T-cell (primary cell): ENCODE results near the gene ADARB2. TPM values are rescaled to one million over a fixed set of nuclear protein-coding genes. Genes with fewer than 3 reads are reported as not detected.
A peak's percentile ranks its signal among the peaks of the same experiment; 100 is the strongest.

Experiments
- ATAC-seq, 4 experiments: fragments of 200-7000 bp in 3 of 4; fragments of 150-1000 bp in 1 of 4; cut with Tn5 transposase; replicated peaks in 1 of 4; 1 replicate in 3 of 4; 2 replicates in 1 of 4; pipeline ENCODE4 v1.10.0; 2021; ENCODE audit warnings: moderate library complexity in 3 of 4, mild to moderate bottlenecking in 2 of 4, moderate number of reproducible peaks in 1 of 4
- CTCF ChIA-PET, 2 donors: fragments of 300-600 bp; sonication (Branson Sonifier 250); formaldehyde crosslinking; loops; one replicate each; lab custom pipeline; 2022; ENCODE audit warnings: antibody characterized with exemption in 2 of 2; lab: Charles Lee
- POLR2A ChIA-PET, 2 donors: fragments of 300-600 bp; sonication (Branson Sonifier 250); formaldehyde crosslinking; loops; one replicate each; lab custom pipeline; 2022; ENCODE audit warnings: antibody characterized with exemption in 2 of 2; lab: Charles Lee
- DNase-seq, 35 experiments: peaks; one replicate each; pipeline versions ENCODE4 v3.0.0 to v3.0.0-alpha.2; 2013 to 2023
- H3K27ac ChIP-seq: one replicate; pipeline ENCODE4 v1.5.1; 2013; ENCODE audit warnings: low read length
- H3K27me3 ChIP-seq, 2 experiments: replicated peaks in 1 of 2; 1 replicate in 1 of 2; 2 replicates in 1 of 2; pipeline versions ENCODE4 v1.6.1 to v1.7.0; 2013; ENCODE audit warnings: low read length in 1 of 2, mixed read lengths in 1 of 2; ENCODE audit not compliant: control insufficient read depth in 2 of 2, insufficient read depth in 2 of 2; ENCODE audit errors: extremely low read depth in 1 of 2
- H3K36me3 ChIP-seq, 2 donors: 1 replicate in 1 of 2; 2 replicates in 1 of 2; pipeline versions ENCODE4 v1.6.1 to v1.7.0; 2013; ENCODE audit warnings: low read length in 1 of 2; ENCODE audit not compliant: control insufficient read depth in 2 of 2, insufficient read depth in 1 of 2; ENCODE audit errors: extremely low read depth in 1 of 2
- H3K4me1 ChIP-seq, 2 experiments: 1 replicate in 1 of 2; 2 replicates in 1 of 2; pipeline versions ENCODE4 v1.6.1 to v1.7.0; 2013; ENCODE audit warnings: low read length in 2 of 2, mixed read lengths in 1 of 2; ENCODE audit not compliant: insufficient read depth in 2 of 2, control insufficient read depth in 1 of 2; ENCODE audit errors: extremely low read depth in 1 of 2
- H3K4me3 ChIP-seq, 2 donors: 1 replicate in 1 of 2; 2 replicates in 1 of 2; pipeline versions ENCODE4 v1.5.1 to v1.7.0; 2013; ENCODE audit warnings: mild to moderate bottlenecking in 2 of 2, low read length in 1 of 2, moderate library complexity in 1 of 2; ENCODE audit not compliant: control insufficient read depth in 1 of 2; ENCODE audit errors: extremely low read depth in 1 of 2
- H3K9me3 ChIP-seq: 2 replicates; pipeline ENCODE4 v1.7.0; 2013
- H3K27ac Mint-ChIP-seq, 2 donors: one replicate each; pipeline ENCODE4 v1.8.0; 2020 to 2021; ENCODE audit warnings: mild to moderate bottlenecking in 2 of 2, mixed read lengths in 2 of 2
- H3K27me3 Mint-ChIP-seq, 2 donors: one replicate each; pipeline ENCODE4 v1.8.0; 2021 to 2022; ENCODE audit warnings: mixed read lengths in 2 of 2
- H3K36me3 Mint-ChIP-seq: one replicate; pipeline ENCODE4 v1.8.0; 2021; ENCODE audit warnings: mixed read lengths
- H3K4me1 Mint-ChIP-seq, 3 donors: one replicate each; pipeline ENCODE4 v1.8.0; 2020 to 2022; ENCODE audit warnings: mixed read lengths in 3 of 3, mild to moderate bottlenecking in 1 of 3
- H3K4me3 Mint-ChIP-seq, 3 donors: one replicate each; pipeline ENCODE4 v1.8.0; 2020 to 2022; ENCODE audit warnings: mild to moderate bottlenecking in 3 of 3, mixed read lengths in 3 of 3, moderate library complexity in 3 of 3
- H3K9me3 Mint-ChIP-seq, 3 donors: one replicate each; pipeline ENCODE4 v1.8.0; 2020 to 2022; ENCODE audit warnings: mixed read lengths in 3 of 3
- WGBS: methylation state at CpG from one replicate; pipeline ENCODE4 v1.1.5; 2013; ENCODE audit warnings: missing lambda C conversion rate; ENCODE audit not compliant: insufficient coverage; 5-methylcytosine and 5-hydroxymethylcytosine counted together
- total RNA-seq, 35 experiments: library from RNA in 6 of 35; stranded (reverse) in 6 of 35; fragments of 120-200 nt in 1 of 35; gene quantifications; one replicate each; pipeline versions ENCODE4 v1.2.1 to v1.2.4 and lab custom pipeline; 2013 to 2026

Gene ADARB2
- total RNA-seq, 5 donors from 2014 or later (not counting 1 experiment from before 2014, with no cell fraction given), result 0.07 to 4.0 (median 0.41) TPM

- 35% methylated on average over 4 of the region's 13 CpGs for WGBS
- Histone ChIP-seq H3K27ac (peak overlapping the region; percentile 41), H3K27me3 (peaks cover 0 to 14% of the 10 kb centered on the region in 2 experiments), H3K4me3 (no peak overlapping the region), H3K9me3 (no peaks in the 10 kb centered on the region), H3K36me3 (no peaks in the 10 kb centered on the region), H3K4me1 (peaks cover 0 to 5% of the 10 kb centered on the region in 2 experiments)
- H3K27ac Mint-ChIP-seq, result no peak overlapping the region
- no peaks in the 10 kb centered on the region for H3K9me3 Mint-ChIP-seq
- POLR2A ChIA-PET, result no interaction called here
- DNase-seq, result no peak
- no peak overlapping the region for H3K4me3 Mint-ChIP-seq
- peaks cover 0 to 5% (median 0%) of the 10 kb centered on the region in 3 donors for H3K4me1 Mint-ChIP-seq
- CTCF ChIA-PET, result no interaction called here
- peaks cover 8 to 14% of the 10 kb centered on the region in 2 donors for H3K27me3 Mint-ChIP-seq
- H3K36me3 Mint-ChIP-seq, result no peaks in the 10 kb centered on the region
- no peak for ATAC-seq
These were observed 57.3 kb downstream of the ADARB2 start for GRCh38 chr10:1679821-1680650.

DNA sequence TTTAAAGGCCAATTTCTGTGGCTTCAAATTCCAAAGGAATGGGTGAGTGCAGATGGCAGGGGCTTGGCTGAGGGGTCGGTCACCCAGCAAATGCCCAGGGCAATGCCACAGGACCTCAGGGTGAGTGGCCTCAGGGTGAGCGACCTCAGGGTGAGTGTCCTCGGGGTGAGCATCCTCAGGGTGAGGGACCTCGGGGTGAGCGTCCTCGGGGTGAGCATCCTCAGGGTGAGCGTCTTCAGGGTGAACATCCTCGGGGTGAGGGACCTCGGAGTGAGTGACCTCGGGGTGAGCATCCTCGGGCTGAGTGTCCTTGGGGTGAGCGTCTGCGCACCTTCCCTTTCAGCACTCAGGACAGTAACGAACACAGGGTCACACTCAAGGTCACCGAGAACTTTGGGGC lies 59.2 kb downstream of the ADARB2 start:
- ATAC-seq, result no peak

DNA sequence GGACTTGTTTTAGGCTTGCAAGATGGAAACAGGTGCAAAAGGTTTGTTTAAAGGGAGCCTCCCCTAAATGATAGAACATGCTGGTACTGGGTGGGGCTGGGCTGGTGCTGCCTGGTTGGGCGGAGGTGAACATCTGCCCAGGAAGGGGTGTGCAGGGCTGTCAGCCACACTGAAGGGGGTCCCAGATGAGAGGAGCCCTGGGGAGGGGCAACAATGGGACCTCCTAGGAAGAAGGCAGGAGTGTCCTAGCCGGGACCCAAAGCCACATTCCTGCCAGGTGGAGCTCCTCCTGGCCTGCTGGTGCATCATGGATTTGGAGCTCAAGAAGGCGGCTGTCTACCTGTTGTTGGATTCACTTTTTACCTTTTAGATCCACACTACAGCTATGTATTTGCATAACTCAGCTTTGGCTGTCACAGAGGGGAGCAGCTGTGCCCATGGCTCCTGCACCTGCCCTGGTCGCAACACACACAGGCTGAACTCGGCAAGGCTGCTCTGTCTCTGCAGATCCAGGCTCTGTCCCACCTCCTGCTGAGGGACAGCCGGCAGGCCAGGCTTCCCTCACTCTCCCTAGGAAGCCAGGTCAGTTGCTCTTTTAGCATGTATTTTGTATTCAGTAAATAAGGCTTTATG lies 59.9 kb downstream of the ADARB2 start:
- WGBS, result 77% methylated on average over 4 of the region's 6 CpGs
- no peak for ATAC-seq
- H3K4me1 ChIP-seq, result peaks cover 0 to 5% of the 10 kb centered on the region in 2 experiments
- DNase-seq, result no peak
- peaks cover 0 to 18% of the 10 kb centered on the region in 2 experiments for H3K27me3 ChIP-seq
- H3K27ac ChIP-seq, result no peak overlapping the region
- Mint-ChIP-seq H3K4me3 (no peak overlapping the region), H3K36me3 (no peaks in the 10 kb centered on the region), H3K27me3 (peaks cover 12 to 18% of the 10 kb centered on the region in 2 donors), H3K4me1 (peaks cover 0 to 5% (median 0%) of the 10 kb centered on the region in 3 donors), H3K9me3 (no peaks in the 10 kb centered on the region), H3K27ac (no peak overlapping the region)
- POLR2A ChIA-PET, result no interaction called here
- H3K4me3 ChIP-seq, result no peak overlapping the region
- CTCF ChIA-PET, result no interaction called here
- no peaks in the 10 kb centered on the region for H3K36me3 ChIP-seq
- no peaks in the 10 kb centered on the region for H3K9me3 ChIP-seq

More for the DNA sequence above, 59.2 kb downstream of the ADARB2 start:
- ChIA-PET CTCF (no interaction called here), POLR2A (no interaction called here)
- Mint-ChIP-seq H3K36me3 (no peaks in the 10 kb centered on the region), H3K9me3 (no peaks in the 10 kb centered on the region), H3K27ac (no peak overlapping the region), H3K4me1 (peaks cover 0 to 5% (median 0%) of the 10 kb centered on the region in 3 donors), H3K27me3 (peaks cover 13 to 22% of the 10 kb centered on the region in 2 donors), H3K4me3 (no peak overlapping the region)
- Histone ChIP-seq H3K4me1 (peaks cover 0 to 5% of the 10 kb centered on the region in 2 experiments), H3K9me3 (no peaks in the 10 kb centered on the region), H3K27me3 (peaks cover 0 to 14% of the 10 kb centered on the region in 2 experiments), H3K27ac (no peak overlapping the region), H3K36me3 (no peaks in the 10 kb centered on the region), H3K4me3 (no peak overlapping the region)
- WGBS, result 80% methylated on average over 15 of the region's 15 CpGs
- no peak for DNase-seq

GRCh38 chr10:1674501-1674900 lies 62.8 kb downstream of the ADARB2 start:
- Histone ChIP-seq H3K27me3 (peaks cover 0 to 19% of the 10 kb centered on the region in 2 experiments), H3K9me3 (no peaks in the 10 kb centered on the region), H3K36me3 (no peaks in the 10 kb centered on the region), H3K4me1 (peaks cover 0 to 2% of the 10 kb centered on the region in 2 experiments), H3K4me3 (no peak overlapping the region), H3K27ac (no peak overlapping the region)
- WGBS, result 84% methylated on average over 2 of the region's 11 CpGs
- ChIA-PET POLR2A (no interaction called here), CTCF (no interaction called here)
- ATAC-seq (no peak), DNase-seq (no peak)
- Mint-ChIP-seq H3K4me3 (no peak overlapping the region), H3K27ac (no peak overlapping the region), H3K9me3 (no peaks in the 10 kb centered on the region), H3K36me3 (no peaks in the 10 kb centered on the region), H3K4me1 (no peaks in the 10 kb centered on the region), H3K27me3 (peaks cover 12% of the 10 kb centered on the region in 2 donors)

DNA sequence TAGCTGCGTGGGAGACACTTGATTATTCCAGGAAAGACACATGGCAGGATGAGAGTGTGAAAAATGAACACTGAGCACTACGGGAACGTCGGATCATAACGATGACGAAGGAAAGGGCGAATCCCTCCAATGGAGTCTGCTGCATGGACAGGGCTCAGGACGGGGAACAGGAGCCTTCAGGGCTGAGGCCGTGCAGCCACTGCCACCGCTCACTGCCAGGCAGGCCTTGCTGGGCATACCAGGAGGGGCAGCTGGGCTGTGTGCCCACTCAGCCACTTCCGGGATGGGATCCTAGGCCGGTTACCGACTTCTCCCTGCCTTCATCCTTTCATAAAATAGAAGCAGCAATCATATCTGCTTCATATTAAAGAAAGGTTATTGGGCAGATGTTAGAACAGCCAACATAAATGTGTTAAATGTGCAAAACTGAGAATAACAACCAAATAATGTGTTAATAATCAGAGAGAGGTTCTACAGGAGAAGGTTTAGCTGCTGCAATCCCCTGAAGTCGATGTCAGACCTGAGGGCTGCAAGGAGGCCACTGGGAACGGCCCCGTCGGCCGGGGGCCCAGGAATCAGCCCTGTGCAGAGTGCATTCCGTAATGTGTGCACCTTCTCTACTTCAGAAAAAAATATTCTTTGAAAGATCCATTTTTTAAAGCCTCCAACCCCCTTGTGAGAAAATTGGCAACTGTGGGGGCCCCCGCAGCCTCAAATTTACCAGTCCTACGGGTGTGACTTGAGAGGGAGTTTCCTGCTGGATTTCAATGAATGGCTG lies 63.6 kb downstream of the ADARB2 start:
- Mint-ChIP-seq H3K36me3 (no peaks in the 10 kb centered on the region), H3K27ac (no peak overlapping the region), H3K4me1 (no peaks in the 10 kb centered on the region), H3K9me3 (no peaks in the 10 kb centered on the region), H3K4me3 (no peak overlapping the region), H3K27me3 (peaks cover 12% of the 10 kb centered on the region in 2 donors)
- 83% methylated on average over 11 of the region's 21 CpGs for WGBS
- Histone ChIP-seq H3K4me1 (no peaks in the 10 kb centered on the region), H3K4me3 (no peak overlapping the region), H3K27me3 (peaks cover 0 to 25% of the 10 kb centered on the region in 2 experiments), H3K27ac (no peak overlapping the region), H3K36me3 (no peaks in the 10 kb centered on the region), H3K9me3 (no peaks in the 10 kb centered on the region)
- DNase-seq (no peak), ATAC-seq (no peak)
- CTCF ChIA-PET, result no interaction called here
- POLR2A ChIA-PET, result interaction anchor here in 1 of 2 donors (0.5 kb wide), 1 partner anchor 241 kb away, joined by 3 read pairs; no protein-coding TSS in a partner anchor
